Liver (tissue), 6 donors: ENCODE data around the gene TMIGD1. TPM values are rescaled to one million over a fixed set of nuclear protein-coding genes. Genes with fewer than 3 reads are reported as not detected.

Experiments used
- CTCF ChIP-seq: fragments of 150-350 bp; IDR thresholded peaks from 2 replicates; pipeline ENCODE4 v1.5.1; 2017; ENCODE audit warnings: improper control_type of control experiment, low read depth, low read length; ENCODE audit not compliant: missing input control
- FOXA2 ChIP-seq: IDR thresholded peaks from 2 replicates; pipeline ENCODE4 v1.6.1; 2016; ENCODE audit warnings: antibody characterized with exemption
- GABPA ChIP-seq, 2 donors: IDR thresholded peaks in 1 of 2; conservative IDR thresholded peaks in 1 of 2; 2 replicates each; pipeline ENCODE4 v1.6.1; 2016; ENCODE audit warnings: antibody characterized with exemption in 2 of 2, mild to moderate bottlenecking in 1 of 2, moderate library complexity in 1 of 2
- NR2F2 ChIP-seq: IDR thresholded peaks from 2 replicates; pipeline ENCODE4 v1.6.1; 2016; ENCODE audit warnings: antibody characterized with exemption
- RAD21 ChIP-seq, 2 donors: IDR thresholded peaks; 2 replicates each; pipeline ENCODE4 v1.6.1; 2016; ENCODE audit warnings: antibody characterized with exemption in 2 of 2, mild to moderate bottlenecking in 2 of 2
- RXRA ChIP-seq, 2 donors: IDR thresholded peaks; 2 replicates each; pipeline ENCODE4 v1.6.1; 2017 to 2018; ENCODE audit warnings: antibody characterized with exemption in 2 of 2, mild to moderate bottlenecking in 1 of 2
- YY1 ChIP-seq: IDR thresholded peaks from 2 replicates; pipeline ENCODE4 v1.6.1; 2016; ENCODE audit warnings: antibody characterized with exemption, mild to moderate bottlenecking
- polyA plus RNA-seq, 2 donors: library from polyadenylated mRNA; stranded (reverse) in 1 of 2; unstranded in 1 of 2; fragments of 200-250 nt in 1 of 2; fragments of >200 nt in 1 of 2; fragmentation: Nextera tagmentation in 1 of 2; extraction: Ambion mirVana in 1 of 2; gene quantifications; one replicate each; pipeline versions ENCODE4 v1.2.1 to v1.2.3, GENCODE V29; 2013 to 2015
- small RNA-seq: library from RNA; depleted of rRNA; stranded (forward); fragments of <200 nt; gene quantifications from one replicate; pipeline ENCODE3, GENCODE V24; 2014
- total RNA-seq, 2 donors: library from RNA; depleted of rRNA; stranded (reverse); fragments of >200 nt; gene quantifications; one replicate each; pipeline ENCODE4 v1.2.3, GENCODE V29; 2014
- donor health status: healthy.
- donor health status: healthy.
- donor health status: healthy.

The TMIGD1 gene
- total and polyA plus RNA-seq, 4 donors, result not detected

GRCh38 chr17:30267625-30268024 is 66.2 kb downstream of the TMIGD1 start (continued):
- TF ChIP-seq NR2F2 (no peak), YY1 (no peak), RAD21 (IDR thresholded peaks at IDR 0.05) (no peak), GABPA (IDR thresholded peaks at IDR 0.05 in 1 of 2, conservative IDR thresholded peaks at IDR 0.05 in 1 of 2) (no peak), FOXA2 (no peak), RXRA (IDR thresholded peaks at IDR 0.05) (no peak), CTCF (no peak)

Small RNAs within 50 kb of the gene (small RNA-seq; reads per million reads assigned to genes)
- not detected for gene RF00019
- gene RNU6-1267P, result not detected
- not detected for gene RNU6-990P

Other genes with a start within 250 kb of the TMIGD1 start
- gene NSRP1, start 217.2 kb downstream of the TMIGD1 start, total RNA-seq, result 10 to 100 TPM in 1 of 2 donors, 1 to 10 TPM in 1; 8.5 to 11.4 TPM
- gene NSRP1, start 217.2 kb downstream of the TMIGD1 start, polyA plus RNA-seq, result 10 to 100 TPM in 1 of 2 donors, 1 to 10 TPM in 1; 7.0 to 25.7 TPM
- under 1 TPM in 1 of 2 donors, not detected in 1; 0.70 TPM for gene SLC6A4, start 98.4 kb downstream of the TMIGD1 start, total RNA-seq
- gene SLC6A4, start 98.4 kb downstream of the TMIGD1 start, polyA plus RNA-seq, result under 1 TPM in 1 of 2 donors, not detected in 1; 0.05 TPM
- gene BLMH, start 42.1 kb downstream of the TMIGD1 start, total RNA-seq, result 10 to 100 TPM; 15.1 to 17.5 TPM
- 10 to 100 TPM in 1 of 2 donors, 1 to 10 TPM in 1; 4.2 to 10.7 TPM for gene BLMH, start 42.1 kb downstream of the TMIGD1 start, polyA plus RNA-seq
- 100 to 1,000 TPM in 1 of 2 donors, 10 to 100 TPM in 1; 93.3 to 139 TPM for gene CPD, start 44.9 kb upstream of the TMIGD1 start, total RNA-seq
- gene CPD, start 44.9 kb upstream of the TMIGD1 start, polyA plus RNA-seq, result 10 to 100 TPM; 19.1 to 24.4 TPM
- 10 to 100 TPM; 17.1 to 35.5 TPM for gene GOSR1, start 143.4 kb upstream of the TMIGD1 start, total RNA-seq
- 10 to 100 TPM; 15.0 to 40.4 TPM for gene GOSR1, start 143.4 kb upstream of the TMIGD1 start, polyA plus RNA-seq